Activated CD8-positive, alpha-beta memory T cell treated with anti-CD3 and anti-CD28 coated beads, Interleukin-2, amount 50 U/mL, for 48 hours (primary cell): ENCODE results near the gene GPR83.
"Not testable (repeated sequence)": the region's sequence is repeated elsewhere in the genome, so short reads cannot be mapped to it uniquely, and the experiment has no call there.

Experiments
- DNase-seq: peaks from one replicate; pipeline ENCODE4 v3.0.0-alpha.2; 2020

GPR83 gene

GRCh38 chr11:94400839-94401772 lies at the start of gene GPR83:
Gene GPR83 (minus strand): TSS chr11:94401419. CDS start chr11:94401247, 172 bp downstream.
- no peak for DNase-seq

- DNase-seq: no peak
Observed at GRCh38 chr11:94450048-94450447, 48.8 kb upstream of the GPR83 start.

GRCh38 chr11:94449437-94449836 lies 48.2 kb upstream of the GPR83 start:
- DNase-seq: no peak

- no peak for DNase-seq
Observed at GRCh38 chr11:94449029-94449428, 47.8 kb upstream of the GPR83 start.

GRCh38 chr11:94447149-94447548 lies 45.9 kb upstream of the GPR83 start:
- DNase-seq: no peak

GRCh38 chr11:94445641-94446040 lies 44.4 kb upstream of the GPR83 start:
- DNase-seq: no peak

GRCh38 chr11:94433049-94433448 lies 31.8 kb upstream of the GPR83 start:
- no peak for DNase-seq

- DNase-seq: no peak
Observed at GRCh38 chr11:94424662-94425061, 23.4 kb upstream of the GPR83 start.

GRCh38 chr11:94424011-94424410 lies 22.8 kb upstream of the GPR83 start:
- no peak for DNase-seq

GRCh38 chr11:94423507-94423906 lies 22.3 kb upstream of the GPR83 start:
- DNase-seq: no peak

- DNase-seq: no peak
Observed at GRCh38 chr11:94418123-94418765, 17.0 kb upstream of the GPR83 start.

- DNase-seq: no peak
Observed at GRCh38 chr11:94417386-94417987, 16.3 kb upstream of the GPR83 start.

- no peak for DNase-seq
Observed at GRCh38 chr11:94405062-94405833, 4.0 kb upstream of the GPR83 start.

GRCh38 chr11:94402355-94402754 lies 1.1 kb upstream of the GPR83 start:
- DNase-seq: no peak

- DNase-seq: no peak
Observed at GRCh38 chr11:94401773-94402265, 600 bp upstream of the GPR83 start.

- DNase-seq: no peak
Observed at GRCh38 chr11:94400457-94400838, 771 bp downstream of the GPR83 start.

- DNase-seq: no peak
Observed at GRCh38 chr11:94400050-94400449, 1.2 kb downstream of the GPR83 start.

- no peak for DNase-seq
Observed at GRCh38 chr11:94398101-94398500, 3.1 kb downstream of the GPR83 start.

- no peak for DNase-seq
Observed at GRCh38 chr11:94396282-94396681, 4.9 kb downstream of the GPR83 start.

- not testable (repeated sequence) for DNase-seq
Observed at GRCh38 chr11:94391937-94392336, 9.3 kb downstream of the GPR83 start.

- no peak for DNase-seq
Observed at GRCh38 chr11:94379613-94380012, 21.6 kb downstream of the GPR83 start.

GRCh38 chr11:94376841-94377240 lies 24.4 kb downstream of the GPR83 start:
- no peak for DNase-seq

- not testable (repeated sequence) for DNase-seq
Observed at GRCh38 chr11:94370576-94370975, 30.6 kb downstream of the GPR83 start.
